HepG2 (cell line): Measurements from ENCODE around the gene HENMT1. TPM values are rescaled to one million over a fixed set of nuclear protein-coding genes. Genes with fewer than 3 reads are reported as not detected.

ENCODE experiments used
- ATAC-seq: fragments of 200-7000 bp; cut with Tn5 transposase; 3 replicates; pipeline ENCODE4 v1.9.1; 2020; ENCODE audit warnings: mild to moderate bottlenecking, moderate library complexity
- BruUV-seq: library from RNA; stranded (reverse); fragments of 400-500 nt; replicated peaks from 2 replicates; lab custom pipeline; 2021; lab: Mats Ljungman, UMichigan
- CTCF ChIA-PET: fragments of 300-600 bp; formaldehyde crosslinking; extraction: SDS; loops from one replicate; lab custom pipeline; 2021; ENCODE audit warnings: low total read pairs, inconsistent platforms, low intra/inter-chr PET ratio; lab: Yijun Ruan, JAX
- POLR2A ChIA-PET: fragments of 350-600 bp; sonication (Branson Sonifier 250); formaldehyde crosslinking; loops from one replicate; lab custom pipeline; 2020; ENCODE audit warnings: antibody characterized with exemption, inconsistent platforms; lab: Yijun Ruan, JAX
- DNase-seq: peaks from one replicate; pipeline ENCODE4 v3.0.0-alpha.2; 2015; ENCODE audit warnings: low spot score
- FAIRE-seq: peaks from 3 replicates; lab custom pipeline; 2011; peaks lifted over from hg19 to GRCh38; lab: Jason Lieb, UNC
- H2AFZ ChIP-seq: one replicate; pipeline ENCODE4 v1.6.1; 2011; ENCODE audit warnings: low read length, inconsistent platforms
- H3K27ac ChIP-seq: fragments of 300-600 bp; 3 replicates; pipeline ENCODE4 v1.8.0; 2011; ENCODE audit warnings: mixed run types, mild to moderate bottlenecking, mixed read lengths, low read length, inconsistent platforms; ENCODE audit not compliant: insufficient read depth; ENCODE audit errors: extremely low read length
- H3K27me3 ChIP-seq, 2 experiments: fragments of 200-600 bp in 1 of 2; 2 replicates in 1 of 2; 3 replicates in 1 of 2; pipeline versions ENCODE4 v1.6.0 to v1.8.0; 2011; ENCODE audit warnings: low read length in 2 of 2, mild to moderate bottlenecking in 2 of 2, moderate library complexity in 2 of 2, inconsistent platforms in 1 of 2; ENCODE audit not compliant: insufficient read depth in 2 of 2, control insufficient read depth in 1 of 2
- H3K36me3 ChIP-seq, 2 experiments: fragments of 200-600 bp in 1 of 2; replicated peaks in 1 of 2; 2 replicates in 1 of 2; 3 replicates in 1 of 2; pipeline versions ENCODE4 v1.5.1 to v1.8.0; 2011; ENCODE audit warnings: low read length in 2 of 2, inconsistent platforms in 1 of 2; ENCODE audit not compliant: insufficient read depth in 2 of 2, control insufficient read depth in 1 of 2
- H3K4me1 ChIP-seq: 2 replicates; pipeline ENCODE4 v1.5.1; 2012; ENCODE audit warnings: low read length, inconsistent platforms; ENCODE audit not compliant: insufficient read depth
- H3K4me2 ChIP-seq: 2 replicates; pipeline ENCODE4 v1.6.0; 2011; ENCODE audit warnings: low read depth, low read length, inconsistent platforms
- H3K4me3 ChIP-seq, 3 experiments: fragments of 200-600 bp in 1 of 3; sonication (generic), shearing (Covaris generic) in 1 of 3; replicated peaks in 1 of 3; 2 replicates each; pipeline ENCODE4 v1.5.1; 2011 to 2016; ENCODE audit warnings: low read length in 3 of 3, inconsistent platforms in 2 of 3, low read depth in 2 of 3, mild to moderate bottlenecking in 2 of 3, control low read depth in 1 of 3, mixed read lengths in 1 of 3; ENCODE audit not compliant: insufficient read depth in 1 of 3
- H3K79me2 ChIP-seq: one replicate; pipeline ENCODE4 v1.6.1; 2011; ENCODE audit warnings: low read length, inconsistent platforms; ENCODE audit not compliant: insufficient read depth
- H3K9ac ChIP-seq: 2 replicates; pipeline ENCODE4 v1.6.0; 2011; ENCODE audit warnings: mild to moderate bottlenecking, low read depth, low read length, inconsistent platforms; ENCODE audit not compliant: insufficient read depth
- H3K9me3 ChIP-seq: 2 replicates; pipeline ENCODE4 v1.5.1; 2012; ENCODE audit warnings: mild to moderate bottlenecking, low read length
- H4K20me1 ChIP-seq: 2 replicates; pipeline ENCODE4 v1.6.0; 2011; ENCODE audit warnings: inconsistent platforms, mild to moderate bottlenecking, low read length, moderate library complexity; ENCODE audit not compliant: insufficient read depth
- CREBL2 ChIP-seq: sonication (generic); formaldehyde crosslinking; IDR thresholded peaks from 2 replicates; pipeline ENCODE4 v1.8.1; 2023; ENCODE audit warnings: missing genetic modification reagents, mild to moderate bottlenecking, borderline replicate concordance
- FOXA3 ChIP-seq: IDR thresholded peaks from 2 replicates; pipeline ENCODE4 v1.6.1; 2016; ENCODE audit warnings: missing genetic modification reagents, missing compliant biosample characterization
- HMGA1 ChIP-seq: sonication (generic); formaldehyde crosslinking; conservative IDR thresholded peaks from 2 replicates; pipeline ENCODE4 v1.4.0; 2020; ENCODE audit warnings: missing genetic modification reagents
- HMGXB3 ChIP-seq: sonication (generic); formaldehyde crosslinking; IDR thresholded peaks from 2 replicates; pipeline ENCODE4 v1.4.0; 2020; ENCODE audit warnings: missing genetic modification reagents, borderline replicate concordance
- MTERF4 ChIP-seq: sonication (generic); formaldehyde crosslinking; IDR thresholded peaks from 2 replicates; pipeline ENCODE4 v1.8.0; 2023; ENCODE audit warnings: mild to moderate bottlenecking, missing genetic modification reagents
- NFIB ChIP-seq: sonication (generic); formaldehyde crosslinking; IDR thresholded peaks from 2 replicates; pipeline ENCODE4 v1.9.0; 2021; ENCODE audit warnings: missing genetic modification reagents, mild to moderate bottlenecking, borderline replicate concordance
- SKIL ChIP-seq: sonication (generic); formaldehyde crosslinking; IDR thresholded peaks from 2 replicates; pipeline ENCODE4 v1.8.0; 2022; ENCODE audit warnings: missing genetic modification reagents, mild to moderate bottlenecking, moderate library complexity, borderline replicate concordance
- SNAPC2 ChIP-seq: sonication (generic); formaldehyde crosslinking; IDR thresholded peaks from 2 replicates; pipeline ENCODE4 v1.8.1; 2022; ENCODE audit warnings: mild to moderate bottlenecking, missing genetic modification reagents
- ZMYM2 ChIP-seq: sonication (generic); formaldehyde crosslinking; IDR thresholded peaks from 2 replicates; pipeline ENCODE4 v1.8.0; 2022; ENCODE audit warnings: mild to moderate bottlenecking, missing genetic modification reagents
- ZNF10 ChIP-seq: sonication (generic); formaldehyde crosslinking; IDR thresholded peaks from 2 replicates; pipeline ENCODE4 v1.4.0; 2020; ENCODE audit warnings: mild to moderate bottlenecking, low read depth, missing genetic modification reagents, borderline replicate concordance
- ZNF605 ChIP-seq: sonication (generic); formaldehyde crosslinking; IDR thresholded peaks from 2 replicates; pipeline ENCODE4 v1.8.0; 2022; ENCODE audit warnings: mild to moderate bottlenecking, missing genetic modification reagents
- ZNF878 ChIP-seq: sonication (generic); formaldehyde crosslinking; IDR thresholded peaks from 2 replicates; pipeline ENCODE4 v1.8.1; 2023; ENCODE audit warnings: mild to moderate bottlenecking, missing genetic modification reagents, moderate library complexity
- WGBS: methylation state at CpG from one replicate; pipeline ENCODE4 v1.1.6; 2017; ENCODE audit warnings: low lambda C conversion rate; 5-methylcytosine and 5-hydroxymethylcytosine counted together
- in situ Hi-C: cut with HindIII; loops from 2 replicates; pipeline ENCODE4 v1.10.0; 2017; ENCODE audit warnings: low pct_unique_long_range_greater_than_20kb; ENCODE audit not compliant: extremely low pct_ligation_motif_present
- intact Hi-C: fragments of 100-400 bp; cut with micrococcal nuclease; formaldehyde crosslinking; loops from one replicate; pipeline ENCODE4 v1.10.0; 2022; ENCODE audit not compliant: unreplicated experiment
- polyA plus RNA-seq, 8 experiments: library from polyadenylated mRNA; depleted of rRNA in 3 of 8; stranded (reverse) in 7 of 8; unstranded in 1 of 8; fragments of >200 nt; fragmentation: Illumina TruSeq in 4 of 8; extraction: Trizol in 4 of 8; gene quantifications; 2 replicates each; pipeline versions ENCODE4 v1.2.1 to v1.2.3, GENCODE V29; 2011 to 2016; ENCODE audit warnings: low read depth in 4 of 8, missing spikeins in 1 of 8, mixed read lengths in 1 of 8; ENCODE audit not compliant: insufficient read depth in 1 of 8
- total RNA-seq, 5 experiments: library from RNA; depleted of rRNA; stranded (reverse); fragments of >200 nt; fragmentation: Illumina TruSeq; extraction: Trizol; gene quantifications; 2 replicates each; pipeline ENCODE4 v1.2.3, GENCODE V29; 2016; ENCODE audit warnings: low read depth in 1 of 5

Gene HENMT1
- total and polyA plus RNA-seq, 2 of the 13 experiments (the other 11 are each of a cell fraction or from before 2014, with no cell fraction given), result not detected

- H3K36me3 ChIP-seq, result no peaks in the 10 kb centered on the region
- peak; percentile 85 for ATAC-seq
- intact Hi-C loops (loop anchor here (2.0 kb wide), 1 partner anchor 46 kb away; the partner anchor contains the start of gene PRPF38B), in situ Hi-C loops (no loop called here)
- WGBS, result 67% methylated on average over 11 of the region's 11 CpGs
- no peaks in the 10 kb centered on the region for H3K79me2 ChIP-seq
- no peaks in the 10 kb centered on the region for H3K9me3 ChIP-seq
- H3K27ac ChIP-seq, result peak overlapping the region; percentile 33
- H4K20me1 ChIP-seq, result no peaks in the 10 kb centered on the region
- peak; percentile 84 for DNase-seq
- peak overlapping the region in 1 of 3 experiments; percentile 41; a peak in 2 of 6 replicates for H3K4me3 ChIP-seq
- peak overlapping the region; percentile 68 for H3K4me2 ChIP-seq
- H3K9ac ChIP-seq, result no peak overlapping the region
- CTCF ChIA-PET, result no interaction called here
- peak; percentile 80 for FAIRE-seq
- BruUV-seq, result no TSS peak
- H3K27me3 ChIP-seq, result peaks cover 0 to 4% of the 10 kb centered on the region in 2 experiments; a peak in 2 of 5 replicates
- H3K4me1 ChIP-seq, result peaks cover 34% of the 10 kb centered on the region
- POLR2A ChIA-PET, result interaction anchor here (1.2 to 1.8 kb wide), 2 partner anchors 45 to 87 kb away, joined by 3 to 28 read pairs; partner anchors contain the start of genes EEIG2 and PRPF38B
- peak overlapping the region; percentile 73 for H2AFZ ChIP-seq
- TF ChIP-seq HMGXB3 (CRISPR knock-in tag) (0 out of 2 replicates have a peak, but pooled peaks have one; percentile 30), FOXA3 (CRISPR knock-in tag) (peak; percentile 76), NFIB (CRISPR knock-in tag) (no peak), SKIL (peak; percentile 21; the same call in 1 of the 2 replicates), MTERF4 (CRISPR knock-in tag) (no peak), ZNF878 (CRISPR knock-in tag) (0 out of 2 replicates have a peak, but pooled peaks have one; percentile 59), HMGA1 (CRISPR knock-in tag) (no peak), ZNF10 (CRISPR knock-in tag) (no peak), SNAPC2 (0 out of 2 replicates have a peak, but pooled peaks have one; percentile 59), ZNF605 (CRISPR knock-in tag) (peak; percentile 70), ZMYM2 (CRISPR knock-in tag) (0 out of 2 replicates have a peak, but pooled peaks have one; percentile 24), CREBL2 (no peak)
Measured at GRCh38 chr1:108646648-108647269, 14.1 kb downstream of the HENMT1 start.
